Globus pallidus (tissue), 1 donor: ENCODE measurements around the gene CRYGS.

ENCODE experiments used
- DNase-seq: peaks from one replicate; pipeline ENCODE4 v3.0.0-alpha.2; 2015; ENCODE audit warnings: low spot score

CRYGS gene

DNA sequence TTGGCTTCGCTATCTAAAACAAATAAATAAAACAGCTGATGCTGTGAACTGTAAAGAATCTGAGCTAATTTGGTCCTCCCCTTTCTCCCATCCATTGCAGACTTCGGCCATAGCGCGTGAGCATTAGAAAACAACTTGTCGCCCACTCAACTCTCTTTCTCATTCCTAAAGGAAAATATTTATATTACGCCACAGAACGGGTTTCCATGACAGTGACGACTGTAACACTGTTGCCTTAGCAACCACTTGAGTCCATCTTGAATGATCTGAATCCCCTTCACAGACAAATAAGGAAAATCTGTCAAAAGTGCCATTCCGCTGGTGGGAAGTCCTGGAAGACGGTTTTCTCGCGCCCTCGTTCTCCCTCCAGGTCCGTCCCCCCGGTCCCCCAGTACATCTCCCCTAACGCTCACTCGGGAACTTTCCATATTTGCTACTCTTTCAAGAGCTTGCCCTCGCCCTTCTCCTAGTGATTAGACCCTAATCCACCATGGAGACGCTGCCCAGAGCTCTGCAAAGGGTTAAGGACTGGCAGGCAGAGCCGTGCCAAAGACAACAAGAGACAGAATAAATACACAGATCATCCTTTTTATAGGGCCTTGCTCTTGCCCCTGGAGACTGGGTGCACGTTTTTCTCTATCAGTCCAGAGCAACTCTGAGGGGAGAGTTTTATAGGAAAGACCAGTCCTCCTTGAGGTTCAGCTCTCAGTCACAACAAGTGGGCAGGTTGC lies 50.5 kb downstream of the CRYGS start:
- DNase-seq = no peak

DNA sequence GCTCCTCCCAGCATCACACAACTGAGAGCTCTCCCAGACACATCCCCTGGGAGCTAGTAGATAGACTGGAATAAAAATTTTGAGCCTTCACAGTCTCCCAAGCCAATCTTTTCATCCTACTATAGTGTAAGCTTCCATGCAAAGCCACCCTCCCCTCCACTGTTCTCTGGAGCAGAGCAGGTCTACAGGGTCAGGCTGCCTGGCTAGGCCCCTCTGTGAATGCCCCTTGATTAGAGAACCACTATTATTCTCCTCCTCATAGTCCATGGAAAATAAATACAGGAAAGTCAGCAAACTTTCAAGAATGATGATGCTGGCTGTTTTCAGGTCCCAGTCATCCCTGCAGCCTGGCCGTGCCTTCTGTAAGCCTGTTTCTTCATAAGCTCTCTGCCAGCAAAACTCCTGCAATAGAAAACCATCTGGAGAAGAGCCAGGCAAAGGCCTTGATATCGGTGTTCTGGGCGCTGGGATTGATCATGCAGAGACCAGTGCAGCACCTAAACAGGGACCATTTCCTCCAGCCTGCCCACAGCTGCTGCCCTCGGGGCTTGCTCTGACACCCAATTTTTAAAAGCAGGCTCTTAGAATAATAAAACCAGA lies 51.7 kb downstream of the CRYGS start:
- DNase-seq = no peak

GRCh38 chr3:186489507-186489906 lies 54.7 kb downstream of the CRYGS start:
- DNase-seq = no peak
